GM19463 (cell line): Measurements from ENCODE around the gene ZFYVE27.

Experiments
- ATAC-seq: cut with Tn5 transposase; IDR thresholded peaks from one replicate; pipeline ENCODE4 v1.9.1; 2021; ENCODE audit warnings: mild to moderate bottlenecking, moderate library complexity; ENCODE audit not compliant: unreplicated experiment

The ZFYVE27 gene

DNA sequence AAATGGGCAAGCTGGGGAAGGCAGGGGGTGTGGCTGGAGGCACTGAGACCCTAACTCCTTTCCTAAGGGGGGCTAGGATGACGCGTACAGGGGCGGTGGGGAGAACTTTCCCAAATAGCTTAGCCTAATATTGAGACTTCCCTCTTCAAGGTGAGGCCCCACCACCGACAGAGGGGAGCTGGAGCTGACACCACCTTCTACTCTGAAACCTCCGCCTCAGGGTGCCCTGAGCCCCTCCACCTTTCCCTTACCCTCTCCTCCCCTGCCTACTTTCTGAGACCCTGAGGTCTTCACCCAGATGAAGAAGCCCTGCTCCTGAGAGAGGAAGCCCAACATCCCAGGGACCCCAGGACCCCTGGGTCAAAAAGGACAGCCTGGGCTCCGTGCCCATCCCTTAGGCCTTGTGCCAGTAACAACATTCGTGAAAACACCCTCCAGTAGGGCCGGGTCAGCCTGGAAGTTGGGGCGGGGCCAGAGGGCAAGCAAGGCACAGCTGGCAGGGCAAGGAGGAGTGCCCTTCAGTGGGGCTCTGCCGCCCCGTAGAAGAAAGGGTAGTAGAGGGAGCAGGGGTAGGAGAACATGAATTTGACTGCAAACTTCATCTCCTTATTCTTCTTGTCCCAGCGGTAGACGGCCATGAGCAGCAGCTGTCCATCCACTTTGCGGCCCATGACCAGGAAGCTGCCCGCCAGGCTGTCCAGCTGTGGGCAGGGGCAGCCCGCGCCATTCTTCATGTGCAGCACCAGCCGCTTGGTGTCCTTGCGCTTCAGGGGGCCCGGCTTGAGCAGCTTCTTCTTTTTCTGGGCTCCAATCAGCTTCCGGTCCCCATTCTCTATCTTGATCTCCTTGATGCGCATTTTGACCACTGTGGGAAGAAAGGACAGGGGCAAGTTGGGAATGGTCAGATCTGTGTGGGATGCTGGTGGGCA is 30.3 kb downstream of the ZFYVE27 start:
- no peak for ATAC-seq

- no peak for ATAC-seq
Observed at GRCh38 chr10:97768322-97769315, 31.7 kb downstream of the ZFYVE27 start.

GRCh38 chr10:97770255-97770654 is 33.3 kb downstream of the ZFYVE27 start:
- no peak for ATAC-seq

DNA sequence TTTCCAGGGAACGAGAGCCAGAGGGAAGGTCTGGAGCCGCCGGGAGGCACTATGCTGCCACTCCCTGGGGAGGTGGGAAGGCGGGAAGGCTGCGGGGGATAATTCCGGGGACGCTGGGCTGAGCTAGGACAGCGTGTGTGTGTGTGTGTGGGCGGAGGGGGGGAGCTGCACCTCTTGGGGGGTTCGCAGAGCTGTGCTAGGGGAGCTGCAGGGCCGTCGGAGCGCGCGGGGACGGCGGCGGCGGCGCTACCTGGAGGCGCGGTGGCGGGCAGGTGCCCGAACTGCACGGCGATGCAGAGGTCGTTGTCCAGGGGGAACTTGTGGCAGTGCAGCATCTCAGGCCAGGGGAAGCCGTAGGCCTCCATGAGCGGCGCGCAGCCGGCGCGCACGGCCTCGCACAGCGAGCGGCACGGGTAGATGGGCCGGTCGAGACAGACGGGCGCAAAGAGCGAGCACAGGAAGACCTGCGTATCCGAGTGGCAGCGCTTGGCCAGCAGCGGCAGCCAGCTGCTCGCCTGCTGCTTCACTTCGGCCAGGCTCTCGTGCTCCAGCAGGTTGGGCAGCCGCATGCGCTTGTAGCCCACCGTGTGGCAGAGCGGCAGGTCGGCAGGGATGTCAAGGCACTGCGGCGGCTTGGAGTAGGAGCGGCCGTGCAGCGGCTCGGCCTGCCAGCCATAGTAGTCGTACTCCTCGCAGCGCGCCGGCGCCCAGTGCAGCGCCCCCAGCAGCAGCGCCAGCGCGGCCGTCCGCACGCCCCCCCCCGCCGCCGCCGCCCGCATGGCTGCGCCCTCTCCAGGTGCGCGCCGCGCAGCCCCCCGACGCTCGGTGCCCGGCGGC is 34.3 kb downstream of the ZFYVE27 start:
- ATAC-seq, result no peak

GRCh38 chr10:97771913-97772823 is 35.2 kb downstream of the ZFYVE27 start, which contains the start of gene SFRP5:
SFRP5 (minus strand) TSS chr10:97771999; CDS start chr10:97771833, 166 bp downstream.
- no peak for ATAC-seq

DNA sequence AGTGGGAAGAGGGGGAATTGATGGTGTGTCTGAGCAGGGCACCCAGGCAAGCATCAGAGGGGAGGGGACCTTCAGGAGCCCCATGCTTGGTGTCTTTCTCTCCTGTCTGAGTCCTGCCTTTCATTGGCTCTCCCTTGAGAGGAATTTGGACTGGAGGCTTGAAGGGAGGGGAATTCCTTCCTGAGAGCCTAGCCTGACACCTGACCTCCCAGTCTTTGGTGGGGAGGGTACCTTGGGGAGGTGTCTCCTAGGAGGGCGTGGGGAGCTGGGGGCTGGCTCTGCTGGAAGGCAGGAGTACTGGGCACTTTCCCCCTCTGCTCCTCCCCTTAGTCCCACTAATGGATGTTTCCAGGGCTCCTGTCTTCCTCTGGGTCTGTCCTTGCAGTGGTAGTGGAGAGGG is 36.2 kb downstream of the ZFYVE27 start:
- no peak for ATAC-seq

GRCh38 chr10:97774811-97775294 is 37.9 kb downstream of the ZFYVE27 start:
- ATAC-seq, result no peak

DNA sequence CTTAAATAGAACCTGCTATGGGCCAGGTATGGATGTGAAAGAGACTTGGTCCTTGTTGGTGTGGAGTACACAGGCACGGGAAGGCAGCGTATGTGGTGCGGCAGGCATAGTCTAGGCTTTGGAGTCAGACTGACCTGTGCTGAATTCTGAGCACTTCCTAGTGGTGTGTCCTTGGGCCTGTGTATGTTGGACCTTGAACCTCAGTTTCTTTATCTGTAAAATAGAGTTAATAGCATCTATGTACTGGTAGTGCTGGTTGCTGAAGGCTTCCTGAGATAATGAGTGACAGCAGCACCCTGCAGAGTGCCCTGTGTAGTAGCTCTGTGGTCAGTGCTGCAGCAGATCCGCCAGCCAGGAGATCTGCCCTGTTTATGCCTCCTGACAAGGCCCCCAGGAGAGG is 40.2 kb downstream of the ZFYVE27 start:
- no peak for ATAC-seq

- ATAC-seq, result no peak
Observed at GRCh38 chr10:97778452-97779302, 41.7 kb downstream of the ZFYVE27 start.

DNA sequence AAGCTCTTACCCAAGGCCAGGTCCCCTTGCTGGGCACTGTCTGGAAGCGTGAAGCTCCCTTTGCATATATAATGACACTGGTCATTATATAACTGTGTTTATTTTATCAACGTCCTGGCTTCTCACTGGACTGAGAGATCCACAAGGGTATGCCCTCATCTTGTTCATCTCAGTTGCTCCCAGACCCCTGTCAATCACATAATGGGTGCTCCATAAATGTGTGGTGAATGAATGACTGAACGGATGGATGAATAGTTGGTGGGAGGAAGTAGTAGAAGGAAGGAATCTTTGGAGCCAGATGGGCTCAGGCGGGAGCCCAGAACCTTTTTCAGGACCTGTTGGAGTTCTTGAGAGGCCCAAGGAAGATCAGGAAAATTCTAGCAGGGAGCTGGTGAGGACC is 42.6 kb downstream of the ZFYVE27 start:
- no peak for ATAC-seq

DNA sequence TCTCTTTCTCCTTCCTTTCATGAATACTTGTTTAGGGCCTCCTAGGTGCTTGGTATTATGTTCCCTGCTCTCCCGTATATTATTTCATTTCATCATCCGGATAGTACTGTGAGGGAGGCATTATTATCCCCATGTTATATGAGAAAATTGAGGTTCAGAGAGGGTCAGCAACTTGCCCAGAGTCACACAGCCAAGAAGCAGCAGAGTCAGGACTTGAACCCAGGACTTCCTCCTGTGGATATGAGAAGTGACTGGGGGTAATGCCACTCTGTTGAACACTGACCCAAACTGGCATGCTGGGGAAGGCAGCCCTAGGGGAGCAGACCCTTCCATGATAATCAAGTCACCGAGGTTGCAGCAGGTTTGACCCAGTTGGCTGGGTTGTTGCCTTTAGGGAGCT is 43.0 kb downstream of the ZFYVE27 start:
- no peak for ATAC-seq

GRCh38 chr10:97780841-97781617 is 44.1 kb downstream of the ZFYVE27 start:
- no peak for ATAC-seq

DNA sequence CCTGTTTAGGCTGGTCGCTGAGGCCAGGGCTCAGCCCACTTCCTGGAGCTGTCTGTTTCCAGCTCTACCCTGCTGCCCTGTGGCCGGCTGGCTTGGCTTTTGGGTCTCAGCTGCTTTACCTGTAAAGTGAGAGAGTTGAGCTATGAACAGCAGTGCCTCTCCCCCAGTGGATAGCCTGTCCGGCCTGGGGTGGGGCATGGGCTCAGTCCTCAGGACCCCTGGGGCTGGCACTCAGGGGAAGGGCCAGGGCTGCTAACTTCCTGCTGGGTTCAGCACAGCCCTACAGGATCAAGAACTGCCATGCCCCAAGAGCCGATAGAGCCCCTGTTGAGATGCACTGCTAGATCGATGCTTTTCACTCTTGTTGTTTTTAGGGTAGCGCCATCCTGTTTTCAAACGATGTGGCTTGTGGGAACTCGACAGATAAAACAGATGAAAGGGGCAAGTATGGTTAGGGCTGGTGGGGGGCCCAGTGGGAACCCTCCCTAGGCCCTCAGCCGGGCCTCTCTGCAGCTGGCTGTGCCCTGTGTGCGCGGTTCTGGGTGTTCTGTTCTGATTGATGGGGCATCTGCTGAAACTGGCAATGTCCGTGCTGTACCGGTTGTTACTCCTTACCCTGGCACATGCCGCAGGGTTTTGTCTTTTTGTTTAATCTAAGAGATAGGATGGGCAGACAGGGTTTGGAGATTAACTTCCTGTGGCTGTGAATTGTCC is 44.8 kb downstream of the ZFYVE27 start:
- ATAC-seq, result no peak

- ATAC-seq, result no peak
Observed at GRCh38 chr10:97782455-97783228, 45.7 kb downstream of the ZFYVE27 start.

- no peak for ATAC-seq
Observed at GRCh38 chr10:97784200-97784810, 47.4 kb downstream of the ZFYVE27 start.

- no peak for ATAC-seq
Observed at GRCh38 chr10:97785231-97785630, 48.3 kb downstream of the ZFYVE27 start.
